Measurements from ENCODE around the gene PLD4.
"Not testable (repeated sequence)": the region's sequence is repeated elsewhere in the genome, so short reads cannot be mapped to it uniquely, and the experiment has no call there.

The PLD4 gene

GRCh38 chr14:104887623-104888488 lies 36.8 kb upstream of the PLD4 start:
- DNase-seq (ENCODE audit: low read depth) = no peak
- H3K4me3 ChIP-seq (ENCODE audit: low read depth, low read length) = no peak overlapping the region
- in situ Hi-C loops (cut with HindIII; ENCODE audit: low sequenced_read_pairs) = loop anchor here (10.0 kb wide), 1 partner anchor 167 kb away; no protein-coding TSS in a partner anchor
- TF ChIP-seq CTCF (IDR thresholded peaks at IDR 0.05; ENCODE audit: low read depth, low read length, missing control alignments) = no peak

GRCh38 chr14:104888489-104889374 lies 35.9 kb upstream of the PLD4 start:
- H3K4me3 ChIP-seq (ENCODE audit: low read depth, low read length) = no peak overlapping the region
- no peak for DNase-seq (ENCODE audit: low read depth)
- TF ChIP-seq CTCF (IDR thresholded peaks at IDR 0.05; ENCODE audit: low read depth, low read length, missing control alignments) = no peak
- in situ Hi-C loops (cut with HindIII; ENCODE audit: low sequenced_read_pairs) = loop anchor here (10.0 kb wide), 1 partner anchor 166 kb away; no protein-coding TSS in a partner anchor

- no peak for DNase-seq (ENCODE audit: low read depth)
- in situ Hi-C loops (cut with HindIII; ENCODE audit: low sequenced_read_pairs) = loop anchor here (10.0 kb wide), 1 partner anchor 165 kb away; no protein-coding TSS in a partner anchor
- no peak for TF ChIP-seq CTCF (IDR thresholded peaks at IDR 0.05; ENCODE audit: low read depth, low read length, missing control alignments)
- H3K4me3 ChIP-seq (ENCODE audit: low read depth, low read length) = no peak overlapping the region
Measured at GRCh38 chr14:104889375-104889757, 35.3 kb upstream of the PLD4 start.

- DNase-seq (ENCODE audit: low read depth); H3K4me3 ChIP-seq (ENCODE audit: low read depth, low read length); in situ Hi-C loops (cut with HindIII; ENCODE audit: low sequenced_read_pairs): not testable (repeated sequence)
Measured at GRCh38 chr14:104890292-104890691, 34.4 kb upstream of the PLD4 start.

- no peak for TF ChIP-seq CTCF (IDR thresholded peaks at IDR 0.05; ENCODE audit: low read depth, low read length, missing control alignments)
- DNase-seq (ENCODE audit: low read depth) = no peak
- in situ Hi-C loops (cut with HindIII; ENCODE audit: low sequenced_read_pairs) = no loop called here
- H3K4me3 ChIP-seq (ENCODE audit: low read depth, low read length) = no peak overlapping the region
Measured at GRCh38 chr14:104891121-104891551, 33.5 kb upstream of the PLD4 start.

- in situ Hi-C loops (cut with HindIII; ENCODE audit: low sequenced_read_pairs) = no loop called here
- no peak overlapping the region for H3K4me3 ChIP-seq (ENCODE audit: low read depth, low read length)
- TF ChIP-seq CTCF (IDR thresholded peaks at IDR 0.05; ENCODE audit: low read depth, low read length, missing control alignments) = no peak
- no peak for DNase-seq (ENCODE audit: low read depth)
Measured at GRCh38 chr14:104891664-104892530, 32.8 kb upstream of the PLD4 start.

All from astrocyte of the cerebellum (primary cell).